GDM1 (cell line): ENCODE data around the gene LRRC10B.

Experiments
- DNase-seq: peaks from one replicate; lab custom pipeline; 2025; lab: John Stamatoyannopoulos, UW

LRRC10B gene

DNA sequence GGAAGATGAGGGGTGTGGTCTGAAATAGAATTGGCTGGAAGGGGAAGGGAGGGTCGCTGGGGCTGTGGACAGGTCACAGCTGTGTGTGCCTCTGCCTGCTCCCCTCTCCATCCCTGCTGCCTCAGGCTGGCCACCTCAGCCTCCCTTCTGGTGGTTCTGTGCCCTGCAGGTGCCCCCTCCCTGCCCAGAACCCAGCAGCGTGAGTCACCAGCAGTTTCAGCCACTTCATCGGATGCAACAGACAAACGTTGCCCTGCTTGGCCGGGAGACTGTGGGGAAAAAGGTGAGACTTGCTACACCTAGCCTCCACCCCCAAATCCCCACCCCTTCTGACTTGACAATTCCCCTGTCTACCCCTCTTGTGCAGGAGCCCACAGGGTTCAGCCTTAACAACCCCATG, 21.8 kb upstream of the LRRC10B start:
- no peak for DNase-seq

DNA sequence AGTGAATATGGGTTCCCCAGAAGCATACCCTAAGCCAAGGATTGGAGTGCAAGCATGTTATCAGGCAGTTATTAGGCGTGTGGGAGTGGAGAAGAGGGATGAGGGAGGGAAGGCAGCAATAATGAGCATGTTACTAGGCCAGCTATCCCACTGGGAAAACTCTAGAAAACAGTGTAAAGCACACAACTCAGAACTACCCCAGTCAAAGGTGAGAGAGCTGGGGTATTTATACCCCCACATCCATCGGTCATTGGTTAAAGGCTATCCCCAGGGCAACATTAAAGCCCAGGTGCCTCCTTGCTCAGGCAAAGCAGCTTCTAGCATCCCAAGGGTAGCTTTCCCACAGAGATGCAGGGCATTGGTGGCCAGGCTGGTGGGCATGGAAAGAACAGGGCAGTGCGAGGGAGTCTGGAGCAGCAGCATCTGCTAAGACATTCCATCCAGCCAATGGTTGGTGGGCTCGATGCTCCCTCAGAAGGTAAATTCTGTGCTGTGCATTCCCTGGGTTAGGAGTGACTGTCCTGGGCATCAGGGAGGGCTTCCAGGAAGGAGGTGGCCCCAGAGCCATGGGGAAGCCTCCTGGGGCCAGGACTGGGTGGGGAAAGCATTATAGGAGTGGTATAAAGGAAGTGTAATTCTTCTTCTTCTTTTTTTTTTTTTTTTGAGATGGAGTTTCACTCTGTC, 21.1 kb upstream of the LRRC10B start:
- no peak for DNase-seq

DNA sequence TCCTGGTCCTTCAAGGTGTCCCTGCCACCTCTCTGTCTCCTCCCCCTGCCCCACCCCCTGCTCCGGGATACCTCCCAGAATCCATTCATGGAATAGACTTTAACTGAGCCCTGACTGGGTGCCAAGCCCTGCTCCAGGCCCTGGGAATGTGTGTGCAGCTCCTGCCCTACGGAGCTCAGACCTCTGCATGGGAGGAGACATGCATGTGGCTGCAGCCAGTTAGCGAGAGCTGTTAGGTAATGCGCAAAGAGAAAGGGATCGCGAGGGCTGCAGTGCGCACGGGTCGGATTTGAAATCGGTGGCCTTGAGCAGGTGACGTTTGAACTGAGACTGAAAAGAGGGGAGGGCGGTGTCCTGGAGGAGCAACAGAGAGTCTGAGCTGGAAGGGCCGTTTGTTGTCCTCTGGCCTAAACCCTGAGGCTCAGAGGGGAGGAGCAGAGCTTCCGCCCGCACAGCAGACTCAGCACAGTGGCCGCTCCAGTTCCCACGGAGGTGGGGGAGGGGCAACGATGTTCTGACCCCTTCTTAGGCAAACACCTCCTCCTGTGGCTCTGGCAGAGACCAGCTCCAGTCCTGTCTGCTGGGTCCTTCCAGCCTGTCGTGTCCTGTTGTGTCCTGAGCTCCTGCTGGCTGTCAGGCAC, 19.8 kb upstream of the LRRC10B start:
- DNase-seq, result no peak

DNA sequence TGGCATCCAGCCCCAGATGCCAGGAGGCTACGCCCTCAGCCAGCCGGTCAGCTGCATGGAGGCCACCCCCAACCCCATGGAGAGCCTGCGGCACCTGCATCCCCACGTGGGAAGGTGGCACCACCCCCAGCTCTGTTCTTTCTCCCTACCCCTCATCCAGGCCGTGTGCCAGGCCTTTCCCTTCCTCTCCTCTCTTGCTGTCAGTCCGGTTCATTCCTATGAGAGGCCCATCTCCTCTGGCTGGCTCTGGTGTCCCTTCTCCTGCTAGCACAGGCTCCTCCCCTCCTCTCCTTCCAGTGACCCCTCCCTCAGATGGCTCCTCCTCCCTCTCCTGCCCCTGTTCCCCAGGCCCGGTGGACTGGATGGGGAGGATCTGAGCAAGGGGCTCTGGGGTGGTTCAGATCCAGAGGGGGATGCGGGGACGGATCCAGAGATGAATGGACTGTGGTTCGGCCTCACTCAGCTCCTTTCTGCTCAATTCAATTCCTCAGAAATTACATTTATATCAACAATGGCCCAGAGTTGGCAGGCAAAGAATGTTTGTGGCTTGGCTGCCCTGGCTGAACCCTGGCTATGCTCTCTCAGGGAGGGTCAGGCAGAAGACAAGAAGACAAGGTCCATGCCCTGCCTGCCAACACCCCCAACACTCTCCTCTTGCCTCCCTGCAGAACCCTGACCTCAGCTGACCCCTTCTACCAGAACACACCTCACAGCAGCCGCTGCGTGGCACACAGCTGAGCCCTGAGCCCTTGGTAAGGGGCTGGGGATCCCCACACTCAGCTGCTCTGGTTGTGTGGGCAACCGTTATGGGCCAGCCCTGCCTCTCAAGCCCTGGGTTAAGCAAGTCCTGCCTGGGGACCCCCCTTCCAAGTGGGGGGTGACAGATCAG, 18.5 kb upstream of the LRRC10B start:
- DNase-seq, result no peak

DNA sequence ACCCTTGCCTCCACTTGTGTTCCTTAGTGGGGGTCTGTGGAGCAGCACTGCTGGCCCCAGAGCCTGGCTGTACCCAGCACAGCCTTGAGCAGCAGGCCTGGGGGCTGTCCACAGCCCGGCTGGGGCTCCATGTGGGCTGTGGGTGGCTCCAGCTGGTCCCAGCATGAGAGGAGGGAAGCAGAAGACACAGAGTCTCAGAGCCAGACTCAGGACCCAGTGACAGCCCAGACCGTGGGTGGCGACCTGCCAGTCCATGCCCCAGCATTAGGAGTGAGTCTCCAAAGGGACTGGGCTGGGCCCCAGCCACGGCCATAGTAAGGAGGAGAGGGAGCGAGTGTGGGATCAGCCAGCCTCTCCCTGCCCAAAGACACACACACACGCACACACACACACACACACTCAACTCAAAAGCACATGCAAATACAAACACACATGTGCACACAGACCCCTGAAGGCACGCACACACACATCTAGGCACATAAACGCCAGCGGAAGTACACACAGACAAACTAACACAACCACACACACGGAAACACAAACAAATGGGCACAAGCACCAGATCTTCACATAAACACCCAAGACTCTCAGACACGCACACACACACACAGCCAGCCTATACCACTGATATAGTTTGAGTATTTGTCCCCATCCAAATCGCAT, 16.7 kb upstream of the LRRC10B start:
- no peak for DNase-seq

DNA sequence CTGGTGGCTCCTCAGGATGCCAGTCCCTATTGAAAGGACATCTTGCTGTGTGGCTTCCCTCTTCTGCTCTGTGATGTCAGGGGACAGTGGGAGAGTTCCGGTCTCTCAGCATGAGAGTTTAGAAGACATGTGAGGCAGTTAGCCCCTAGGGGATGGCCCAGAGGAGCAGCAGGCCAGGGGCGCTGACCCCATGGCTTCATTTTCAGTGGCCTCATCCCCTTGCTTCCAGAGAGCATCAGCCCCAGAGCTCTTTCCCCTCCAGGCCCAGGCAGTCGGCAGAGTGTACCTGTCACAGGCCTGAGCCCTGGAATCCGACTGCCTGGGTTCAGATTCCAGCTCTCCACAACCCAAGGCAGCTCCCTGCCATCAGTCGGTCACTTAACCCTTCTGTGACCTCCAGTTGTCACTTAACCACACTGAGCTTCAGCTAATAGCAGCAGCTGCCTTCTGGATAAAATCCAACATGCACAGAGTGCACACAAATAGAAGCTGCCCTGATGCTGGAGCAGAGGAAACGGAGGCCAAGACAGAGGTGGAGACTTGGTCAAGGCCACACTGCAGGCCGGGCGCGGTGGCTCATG, 14.1 kb upstream of the LRRC10B start:
- no peak for DNase-seq

DNA sequence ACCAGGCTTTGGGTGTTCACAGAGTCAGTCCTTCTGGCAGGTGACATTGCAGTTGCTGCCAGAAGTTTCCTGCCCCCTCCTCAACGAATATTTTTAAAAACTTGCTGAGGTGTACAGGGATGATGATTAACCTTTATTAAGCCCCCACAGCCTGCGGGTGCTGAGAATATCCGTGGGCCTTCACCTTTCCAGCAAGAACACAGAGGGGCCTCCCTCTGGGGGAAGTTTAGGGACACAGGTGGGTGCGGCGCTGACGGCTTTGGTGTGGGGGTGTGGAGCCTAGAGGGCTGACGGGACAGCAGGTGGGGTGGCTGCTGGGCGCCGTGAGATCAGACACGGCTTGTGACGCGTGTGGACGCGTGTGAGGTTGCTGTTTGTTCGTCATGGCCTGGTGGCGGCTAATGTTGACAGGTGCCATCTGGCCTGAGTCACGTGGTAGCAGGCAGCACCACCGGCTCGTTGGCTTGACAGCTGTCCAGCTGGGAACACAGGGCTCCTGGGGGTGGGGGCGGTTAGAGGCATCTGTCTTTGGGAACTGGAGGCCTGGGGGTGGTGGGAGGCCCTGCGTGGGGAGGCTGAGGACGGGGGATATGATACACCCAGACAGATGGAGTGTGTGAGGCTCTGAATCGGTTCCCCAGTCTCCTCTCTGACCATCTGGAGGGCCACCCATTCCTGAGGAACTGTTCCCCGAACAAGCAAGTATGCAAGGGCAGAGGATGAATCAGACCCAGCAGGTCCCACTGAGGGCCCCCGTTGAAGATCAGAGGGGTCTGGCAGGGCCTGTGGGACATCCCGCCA, 12.5 kb upstream of the LRRC10B start:
- no peak for DNase-seq

DNA sequence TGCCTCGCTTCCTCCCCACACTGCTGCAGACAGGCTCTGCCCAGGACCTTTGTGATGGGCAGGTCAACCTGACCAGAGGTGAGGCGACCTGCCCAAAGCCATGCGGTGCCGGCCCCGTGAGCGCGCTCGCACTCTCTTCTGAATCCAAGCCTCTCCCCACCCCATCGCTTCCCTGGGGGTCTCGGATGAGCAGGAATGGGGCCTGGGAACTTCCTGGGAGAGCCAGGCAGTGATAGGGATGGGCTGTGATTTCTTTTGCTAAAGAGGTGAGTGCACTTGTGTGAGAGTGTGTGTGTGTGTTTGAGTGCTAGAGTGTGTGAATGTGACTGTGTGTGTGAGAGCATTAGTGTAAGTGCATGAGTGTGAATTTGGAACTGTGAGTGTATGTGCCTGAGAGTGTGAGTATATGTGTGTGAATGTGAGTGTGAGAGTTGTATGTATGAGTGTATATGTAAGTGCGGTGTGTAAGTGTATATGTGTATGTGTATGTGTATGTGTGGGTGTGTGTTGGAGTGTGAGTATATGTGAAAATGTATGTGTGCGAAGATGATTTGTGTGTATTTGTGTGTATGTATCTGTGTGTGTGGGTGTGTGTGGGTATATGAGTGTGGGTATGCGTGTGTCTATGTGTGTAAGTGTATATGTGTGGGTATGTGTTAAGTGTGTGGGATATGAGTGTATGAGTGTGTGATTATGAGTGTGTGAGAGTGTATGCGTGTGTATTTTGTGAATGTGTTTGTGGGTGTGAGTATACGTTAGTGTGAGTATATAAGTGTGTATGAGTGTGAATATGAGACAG, 11.7 kb upstream of the LRRC10B start:
- DNase-seq, result no peak

DNA sequence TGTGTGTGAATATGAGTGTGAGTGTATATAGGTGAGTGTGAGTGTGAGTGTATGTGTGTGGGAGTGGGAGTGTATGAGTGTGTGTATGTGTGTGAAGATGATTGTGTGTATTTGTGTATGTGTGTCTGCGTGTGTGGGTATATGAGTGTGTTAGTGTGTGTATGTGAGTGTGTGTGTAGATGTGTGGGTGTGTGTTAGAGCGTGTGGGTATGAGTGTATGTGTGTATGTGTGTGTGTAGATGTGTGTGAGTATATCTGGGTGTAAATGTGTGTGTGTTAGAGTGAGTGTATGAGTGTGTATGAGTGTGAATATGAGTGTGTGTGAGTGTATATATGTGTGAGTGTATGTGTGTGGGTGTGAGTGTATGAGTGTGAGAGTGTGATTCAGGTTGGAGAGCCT, 11.1 kb upstream of the LRRC10B start:
- no peak for DNase-seq

DNA sequence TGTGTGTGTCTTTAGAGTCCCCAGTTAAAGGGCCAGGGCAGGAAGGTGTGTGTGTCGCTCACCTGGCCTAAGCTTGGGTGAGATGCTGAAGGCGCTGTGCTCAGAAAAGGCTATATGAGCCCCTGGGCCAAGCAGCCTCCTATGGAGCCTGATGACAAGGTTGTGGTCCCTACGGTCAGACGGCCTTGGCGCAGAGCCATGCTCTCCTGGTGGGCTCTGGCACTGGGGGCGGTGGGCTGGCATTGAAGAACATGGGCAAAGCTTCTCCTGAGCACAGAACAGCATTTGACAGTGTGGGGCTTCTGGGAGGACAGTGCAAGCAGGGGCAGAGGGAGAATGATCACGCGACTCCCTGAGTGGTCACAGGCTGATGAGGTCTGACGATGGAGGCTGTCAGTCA, 10.7 kb upstream of the LRRC10B start:
- no peak for DNase-seq

DNA sequence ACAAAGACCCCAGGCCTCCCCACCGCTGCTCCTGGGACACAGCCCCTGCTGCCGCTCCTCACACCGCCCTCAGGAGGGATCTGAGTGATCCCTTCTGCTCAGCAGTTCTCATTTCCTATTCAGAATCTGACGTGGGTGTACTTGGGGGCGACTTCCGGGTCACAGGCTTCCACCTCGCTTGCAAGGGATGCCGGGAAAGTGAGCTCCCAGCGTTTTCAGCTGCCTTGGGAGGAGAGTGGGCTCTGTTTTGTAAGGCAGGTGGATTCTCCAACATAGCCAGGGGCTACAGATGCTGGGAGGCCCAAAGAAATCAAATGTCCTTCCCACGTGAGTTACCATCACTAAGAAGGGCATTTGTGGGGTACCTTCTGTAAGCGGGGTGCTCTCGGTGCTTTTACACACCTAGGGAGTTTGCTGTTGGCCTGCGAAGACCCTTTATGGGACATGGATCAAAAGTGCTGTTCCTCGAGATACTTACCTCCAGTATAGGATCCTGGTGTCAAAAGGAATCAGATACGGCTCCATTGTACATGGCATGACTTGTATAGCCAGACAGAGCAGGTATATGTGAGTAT, 9.7 kb upstream of the LRRC10B start:
- no peak for DNase-seq

DNA sequence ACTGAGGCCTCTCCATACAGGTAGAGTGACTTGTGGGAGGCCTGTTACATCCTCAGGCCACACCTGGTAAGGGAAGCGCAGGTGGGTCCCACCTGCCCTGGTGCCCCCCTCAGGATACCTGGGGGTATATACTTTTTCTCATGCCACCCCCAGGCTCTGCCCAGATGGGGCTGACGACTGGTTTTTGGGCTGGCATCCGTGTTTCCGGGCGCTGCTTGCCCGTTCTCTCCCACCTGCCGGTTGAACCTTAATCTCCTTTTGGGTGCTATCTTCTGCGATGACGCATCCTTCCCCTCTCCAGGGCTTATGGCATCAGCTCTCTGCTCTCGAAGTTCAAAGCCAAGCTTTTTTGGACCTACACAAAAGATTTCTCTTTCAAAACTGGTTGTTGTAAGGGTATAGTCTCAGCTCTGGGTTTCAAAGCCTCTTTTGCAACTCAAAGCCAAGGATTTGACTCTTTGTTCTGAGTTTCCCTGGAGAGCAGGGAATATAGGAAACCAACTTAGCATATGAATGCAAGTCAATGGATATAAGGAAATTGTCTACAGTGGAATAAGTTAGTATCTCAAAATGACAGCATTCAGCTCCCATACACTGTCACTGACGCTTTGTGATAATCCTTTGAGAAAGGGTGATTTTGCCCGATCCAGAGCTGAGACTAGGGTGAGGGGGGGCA, 8.6 kb upstream of the LRRC10B start:
- DNase-seq, result no peak

DNA sequence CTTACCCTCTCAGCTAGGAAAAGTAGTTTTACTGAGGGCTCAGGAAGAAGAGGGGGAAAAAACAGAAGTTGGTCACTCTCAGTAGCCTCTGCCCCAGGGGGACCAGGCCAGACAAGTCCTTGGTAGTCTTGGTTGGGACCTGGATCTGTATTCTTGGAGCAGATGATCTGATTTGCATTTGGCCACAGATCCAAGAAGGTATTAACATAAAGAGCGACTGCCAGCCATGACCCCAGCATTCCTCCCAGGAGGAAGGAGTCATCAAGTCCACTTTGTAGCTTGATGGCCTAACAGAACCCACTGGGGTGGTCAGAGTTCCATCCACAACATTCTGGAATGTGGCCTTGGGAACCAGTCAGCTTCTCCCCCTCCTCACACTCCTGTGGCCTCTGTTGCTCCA, 6.0 kb upstream of the LRRC10B start:
- DNase-seq, result no peak

DNA sequence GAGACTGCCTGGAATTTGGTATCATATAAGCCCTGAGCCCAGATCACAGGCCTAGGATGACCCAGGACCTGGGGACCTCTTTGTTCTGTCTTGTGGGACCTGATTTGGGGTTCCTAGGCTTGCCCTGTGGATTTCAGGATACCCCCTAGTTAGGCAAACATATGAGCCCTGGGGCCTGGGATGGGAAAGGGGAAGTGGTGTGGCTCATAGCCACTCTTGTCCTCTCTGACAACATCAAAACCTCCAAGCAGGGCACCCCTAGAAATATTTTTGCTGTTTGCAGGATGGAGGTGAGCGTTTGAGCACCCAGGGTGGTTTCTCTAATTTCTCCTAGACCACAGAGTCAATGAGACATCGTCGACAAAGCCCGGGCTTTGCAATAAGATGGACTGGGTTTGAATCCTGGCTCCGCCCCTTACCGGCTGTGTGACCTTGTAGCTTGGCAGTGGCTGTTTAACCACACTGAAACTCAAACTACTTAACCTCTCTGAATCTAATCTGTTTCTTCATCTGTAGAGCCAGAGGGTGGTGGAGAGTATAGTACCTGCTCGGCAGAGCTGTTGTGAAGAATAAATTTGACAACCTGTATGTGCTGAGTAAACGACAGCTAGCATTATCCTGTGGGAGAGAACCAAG, 5.3 kb upstream of the LRRC10B start:
- DNase-seq, result no peak

DNA sequence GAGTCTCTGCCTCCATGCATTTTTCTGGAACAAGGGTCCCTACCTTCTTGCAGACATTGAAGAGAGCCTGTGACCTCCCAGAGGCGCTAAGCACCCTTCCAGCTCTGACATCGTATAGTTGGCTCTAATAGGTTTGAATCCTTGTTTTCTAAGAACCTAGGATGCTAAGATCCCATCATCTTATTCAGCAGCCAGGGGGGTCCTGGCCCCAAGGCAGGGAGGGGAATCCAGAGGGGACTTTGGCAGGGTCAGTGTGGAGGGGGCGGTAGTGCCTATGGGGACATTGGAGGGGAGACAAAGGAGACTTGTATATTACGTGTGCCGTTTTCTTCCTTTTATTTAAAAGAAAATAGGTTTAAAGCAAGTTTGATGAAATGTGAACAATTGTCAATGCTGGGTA, 3.4 kb upstream of the LRRC10B start:
- no peak for DNase-seq

DNA sequence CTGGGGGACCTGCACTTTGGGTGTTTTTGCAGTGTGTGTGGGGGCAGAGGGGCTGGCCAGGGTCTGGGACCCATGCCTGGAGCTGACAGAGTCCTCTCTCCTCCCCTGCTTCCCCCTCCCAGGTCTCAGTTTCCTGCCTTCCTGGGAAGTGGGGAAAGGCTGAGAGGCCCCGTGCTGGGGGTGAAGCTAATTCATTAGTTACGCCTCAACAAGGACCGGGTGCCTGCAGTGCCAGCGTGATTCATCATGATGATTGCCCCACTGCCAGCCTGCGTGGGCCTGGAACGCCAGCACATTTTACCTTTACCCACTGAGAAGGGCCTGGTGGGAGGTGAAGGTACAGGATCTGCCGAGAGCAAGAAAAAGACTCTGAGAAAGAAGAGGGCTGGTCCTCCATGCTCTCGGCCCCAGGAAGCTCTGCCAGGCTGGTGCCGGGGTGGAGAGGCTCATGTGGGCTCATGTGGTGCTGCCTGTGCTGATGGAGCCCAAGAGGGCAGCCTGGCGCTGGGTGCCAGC, 2.9 kb upstream of the LRRC10B start:
- DNase-seq, result no peak

DNA sequence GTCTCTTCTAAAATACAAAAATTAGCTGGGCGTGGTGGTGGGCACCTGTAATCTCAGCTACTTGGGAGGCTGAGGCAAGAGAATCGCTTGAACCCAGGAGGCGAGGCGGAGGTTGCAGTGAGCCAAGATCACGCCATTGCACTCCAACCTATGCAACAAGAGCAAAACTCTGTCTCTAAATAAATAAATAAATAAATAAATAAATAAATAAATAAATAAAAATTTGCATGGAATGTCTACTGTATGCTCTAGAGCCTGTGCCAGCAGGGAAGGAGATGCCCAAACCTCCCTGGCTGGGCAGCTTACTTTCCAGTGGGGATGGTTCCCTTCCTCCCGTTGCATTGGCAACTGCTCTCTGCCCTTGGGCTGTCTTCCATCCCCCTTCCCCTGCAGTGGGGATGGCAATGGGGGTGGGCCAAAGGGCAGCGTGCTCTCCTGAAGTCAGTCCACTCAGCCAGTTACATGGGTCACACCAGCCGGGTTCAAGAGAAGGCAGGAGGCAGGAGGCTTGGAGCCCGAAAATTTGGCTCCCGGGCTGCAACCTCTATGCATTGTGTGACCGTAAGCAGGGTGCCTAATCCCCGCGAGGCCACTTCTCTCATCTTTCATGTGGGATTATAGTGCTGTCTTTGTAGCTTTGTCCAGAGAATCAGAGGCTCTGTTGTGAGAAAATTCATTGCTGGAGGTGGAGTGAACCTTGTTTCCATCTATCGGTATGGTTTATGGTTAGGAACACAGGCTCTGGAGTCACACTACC, 1.4 kb upstream of the LRRC10B start:
- DNase-seq, result no peak
